Thyroid gland (tissue), 4 donors: ENCODE measurements around the gene RALGDS.

Experiments used
- POLR2A ChIP-seq, 2 donors: fragments of 450-650 bp; IDR thresholded peaks; one replicate each; pipeline ENCODE4 v1.6.1; 2017; ENCODE audit warnings: antibody characterized with exemption in 2 of 2, mild to moderate bottlenecking in 2 of 2, moderate library complexity in 1 of 2
- TF ChIP-seq, protein P1 (sequence below), 6 experiments: fragments of 200-600 bp in 3 of 6; fragments of 450-650 bp in 3 of 6; sonication (generic) in 3 of 6; IDR thresholded peaks; one replicate each; pipeline ENCODE4 v1.5.1; 2016 to 2019; ENCODE audit warnings: antibody characterized with exemption in 6 of 6, mild to moderate bottlenecking in 2 of 6, inconsistent platforms in 1 of 6, moderate library complexity in 1 of 6

DNA sequence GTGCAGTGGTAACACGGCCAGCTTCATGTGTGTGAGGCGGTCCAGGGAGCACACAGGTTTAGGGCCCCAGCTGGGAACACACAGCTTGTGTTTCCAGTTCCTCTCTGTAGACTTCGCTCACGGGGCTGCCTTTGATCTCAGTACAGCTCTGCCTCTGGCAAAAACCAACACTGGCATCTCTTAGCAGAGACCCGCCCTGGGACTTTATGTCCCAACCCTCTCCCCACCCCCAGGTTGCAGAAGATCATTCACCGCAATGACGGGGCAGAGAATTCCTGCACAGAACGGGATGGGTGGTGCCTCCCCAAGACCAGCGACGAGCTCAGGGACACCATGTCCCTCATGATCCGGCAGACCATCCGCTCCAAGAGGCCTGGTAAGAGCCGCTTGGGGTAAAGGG, 64.5 kb downstream of the RALGDS start:
- TF ChIP-seq, protein P1, sequence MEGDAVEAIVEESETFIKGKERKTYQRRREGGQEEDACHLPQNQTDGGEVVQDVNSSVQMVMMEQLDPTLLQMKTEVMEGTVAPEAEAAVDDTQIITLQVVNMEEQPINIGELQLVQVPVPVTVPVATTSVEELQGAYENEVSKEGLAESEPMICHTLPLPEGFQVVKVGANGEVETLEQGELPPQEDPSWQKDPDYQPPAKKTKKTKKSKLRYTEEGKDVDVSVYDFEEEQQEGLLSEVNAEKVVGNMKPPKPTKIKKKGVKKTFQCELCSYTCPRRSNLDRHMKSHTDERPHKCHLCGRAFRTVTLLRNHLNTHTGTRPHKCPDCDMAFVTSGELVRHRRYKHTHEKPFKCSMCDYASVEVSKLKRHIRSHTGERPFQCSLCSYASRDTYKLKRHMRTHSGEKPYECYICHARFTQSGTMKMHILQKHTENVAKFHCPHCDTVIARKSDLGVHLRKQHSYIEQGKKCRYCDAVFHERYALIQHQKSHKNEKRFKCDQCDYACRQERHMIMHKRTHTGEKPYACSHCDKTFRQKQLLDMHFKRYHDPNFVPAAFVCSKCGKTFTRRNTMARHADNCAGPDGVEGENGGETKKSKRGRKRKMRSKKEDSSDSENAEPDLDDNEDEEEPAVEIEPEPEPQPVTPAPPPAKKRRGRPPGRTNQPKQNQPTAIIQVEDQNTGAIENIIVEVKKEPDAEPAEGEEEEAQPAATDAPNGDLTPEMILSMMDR (IDR thresholded peaks at IDR 0.05) = no peak
- TF ChIP-seq POLR2A (IDR thresholded peaks at IDR 0.05) = no peak
